Kidney capillary endothelial cell (primary cell): Measurements from ENCODE around the gene NLRC3.
"Not testable (repeated sequence)": the region's sequence is repeated elsewhere in the genome, so short reads cannot be mapped to it uniquely, and the experiment has no call there.

ENCODE experiments used
- DNase-seq: peaks from one replicate; pipeline ENCODE4 v3.0.0-alpha.2; 2018; ENCODE audit warnings: low spot score

NLRC3 gene

GRCh38 chr16:3577302-3577752 lies at the start of gene NLRC3:
Gene NLRC3, minus strand, starts transcription at chr16:3577403. Its CDS starts 12,367 bp downstream, at chr16:3565036.
- DNase-seq = peak; percentile 58

- DNase-seq = peak; percentile 15
These were observed 48.9 kb upstream of the NLRC3 start for GRCh38 chr16:3625911-3626732.

GRCh38 chr16:3625331-3625730 lies 48.1 kb upstream of the NLRC3 start:
- DNase-seq = no peak

GRCh38 chr16:3623642-3624041 lies 46.4 kb upstream of the NLRC3 start:
- no peak for DNase-seq

GRCh38 chr16:3618769-3619141 lies 41.6 kb upstream of the NLRC3 start:
- DNase-seq = no peak

GRCh38 chr16:3612510-3613466 lies 35.6 kb upstream of the NLRC3 start:
- DNase-seq = no peak

GRCh38 chr16:3611146-3611975 lies 34.2 kb upstream of the NLRC3 start, which contains the start of gene SLX4:
Gene SLX4, minus strand, starts transcription at chr16:3611606. Its CDS starts 2,642 bp downstream, at chr16:3608964.
- peak; percentile 98 for DNase-seq

GRCh38 chr16:3610698-3611145 lies 33.5 kb upstream of the NLRC3 start:
- peak; percentile 12 for DNase-seq

- peak; percentile 44 for DNase-seq
These were observed 32.9 kb upstream of the NLRC3 start for GRCh38 chr16:3609895-3610697.

GRCh38 chr16:3608976-3609375 lies 31.8 kb upstream of the NLRC3 start:
- DNase-seq = not testable (repeated sequence)

GRCh38 chr16:3608069-3608468 lies 30.9 kb upstream of the NLRC3 start:
- no peak for DNase-seq

GRCh38 chr16:3607634-3608033 lies 30.4 kb upstream of the NLRC3 start:
- no peak for DNase-seq

- DNase-seq = no peak
These were observed 30.0 kb upstream of the NLRC3 start for GRCh38 chr16:3607161-3607560.

- DNase-seq = no peak
These were observed 29.2 kb upstream of the NLRC3 start for GRCh38 chr16:3606441-3606840.

GRCh38 chr16:3602320-3602653 lies 25.1 kb upstream of the NLRC3 start:
- DNase-seq = no peak

- DNase-seq = no peak
These were observed 24.6 kb upstream of the NLRC3 start for GRCh38 chr16:3601614-3602319.

- DNase-seq = no peak
These were observed 22.7 kb upstream of the NLRC3 start for GRCh38 chr16:3599922-3600321.

- DNase-seq = no peak
These were observed 21.9 kb upstream of the NLRC3 start for GRCh38 chr16:3599121-3599520.

- no peak for DNase-seq
These were observed 21.0 kb upstream of the NLRC3 start for GRCh38 chr16:3598236-3598635.

- no peak for DNase-seq
These were observed 20.5 kb upstream of the NLRC3 start for GRCh38 chr16:3597676-3598075.
